ENCODE results near the gene ISCA1. TPM values are rescaled to one million over a fixed set of nuclear protein-coding genes. Genes with fewer than 3 reads are reported as not detected.

ISCA1 gene
- total RNA-seq, 6 donors from 2014 or later: 8.0 to 34.1 (median 19.3) TPM

- whole genome bisulfite sequencing, 2 donors: 94 to 100% methylated on average over 1 of the region's 1 CpG
- H3K4me1 ChIP-seq: no peaks in the 10 kb centered on the region
- no peak overlapping the region for H3K27ac ChIP-seq
- H3K9me3 ChIP-seq: peaks cover 0 to 13% (median 2%) of the 10 kb centered on the region in 4 donors
- H3K4me3 ChIP-seq: no peak overlapping the region
- no peaks in the 10 kb centered on the region for H3K36me3 ChIP-seq
- ATAC-seq (ENCODE audit: low FRiP score in 2 of 2): no peak
- TF ChIP-seq CTCF (IDR thresholded peaks at IDR 0.05) (no peak), POLR2AphosphoS5 (IDR thresholded peaks at IDR 0.05) (no peak), POLR2A (IDR thresholded peaks at IDR 0.05) (no peak), EP300 (IDR thresholded peaks at IDR 0.05) (no peak)
- H3K27me3 ChIP-seq: no peaks in the 10 kb centered on the region
- DNase-seq: no peak
Measured at GRCh38 chr9:86252870-86253269, 29.5 kb downstream of the ISCA1 start.

DNA sequence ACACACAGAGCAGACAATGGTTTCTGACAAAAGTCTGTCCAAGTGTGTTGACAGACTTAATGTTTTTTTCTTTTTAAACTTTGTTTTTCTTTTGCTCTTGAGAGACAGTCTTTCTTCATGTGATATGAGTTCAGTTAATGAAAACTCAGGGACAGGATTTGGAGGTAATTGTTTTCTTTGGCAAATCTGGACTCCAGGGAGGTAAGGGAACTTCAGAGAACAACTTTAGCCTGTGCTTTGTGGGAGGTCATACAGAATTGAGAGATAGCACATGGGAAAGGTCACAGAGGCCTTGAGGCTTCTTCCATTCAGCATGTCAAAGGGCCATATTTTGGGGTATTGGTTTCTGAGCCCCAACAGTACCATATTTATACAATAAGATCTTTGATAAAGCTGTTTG lies 32.2 kb downstream of the ISCA1 start:
- DNase-seq: no peak
- ATAC-seq (ENCODE audit: low FRiP score in 2 of 2): no peak
- no peak overlapping the region for H3K27ac ChIP-seq
- TF ChIP-seq CTCF (IDR thresholded peaks at IDR 0.05): no peak
- TF ChIP-seq POLR2AphosphoS5 (IDR thresholded peaks at IDR 0.05): no peak
- no peak for TF ChIP-seq POLR2A (IDR thresholded peaks at IDR 0.05)
- TF ChIP-seq EP300 (IDR thresholded peaks at IDR 0.05): no peak
- no peaks in the 10 kb centered on the region for H3K4me1 ChIP-seq
- H3K4me3 ChIP-seq: no peak overlapping the region
- peaks cover 0 to 13% (median 2%) of the 10 kb centered on the region in 4 donors for H3K9me3 ChIP-seq
- no peaks in the 10 kb centered on the region for H3K27me3 ChIP-seq
- no peaks in the 10 kb centered on the region for H3K36me3 ChIP-seq

DNA sequence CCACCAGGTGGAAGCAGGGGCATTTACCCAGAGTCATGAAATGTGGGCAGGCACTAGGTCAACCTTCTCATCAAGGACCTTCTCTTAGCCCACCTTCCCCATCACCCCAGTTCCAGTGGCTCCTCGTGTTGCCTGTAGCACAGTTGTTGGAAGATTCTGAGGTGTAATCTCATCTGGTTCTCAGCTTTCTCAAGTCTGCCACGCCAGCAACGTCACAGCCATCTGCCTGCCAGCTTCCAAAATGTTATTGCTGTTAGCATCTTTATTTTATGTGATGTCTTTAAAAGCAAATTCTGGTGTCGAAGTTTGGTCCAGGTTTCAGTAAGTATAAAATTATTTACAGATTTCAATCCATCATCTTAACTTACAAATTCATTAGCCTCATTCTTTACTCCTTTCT lies 33.6 kb downstream of the ISCA1 start:
- TF ChIP-seq EP300 (IDR thresholded peaks at IDR 0.05): no peak
- TF ChIP-seq POLR2A (IDR thresholded peaks at IDR 0.05): no peak
- TF ChIP-seq CTCF (IDR thresholded peaks at IDR 0.05): no peak
- no peak for TF ChIP-seq POLR2AphosphoS5 (IDR thresholded peaks at IDR 0.05)
- Histone ChIP-seq H3K27ac (no peak overlapping the region), H3K27me3 (no peaks in the 10 kb centered on the region), H3K36me3 (no peaks in the 10 kb centered on the region), H3K4me1 (no peaks in the 10 kb centered on the region), H3K9me3 (peaks cover 0 to 13% (median 2%) of the 10 kb centered on the region in 4 donors), H3K4me3 (no peak overlapping the region)
- DNase-seq (no peak), ATAC-seq (ENCODE audit: low FRiP score in 2 of 2) (no peak)
- 83 to 85% methylated on average over 4 of the region's 4 CpGs for WGBS, 2 donors

DNA sequence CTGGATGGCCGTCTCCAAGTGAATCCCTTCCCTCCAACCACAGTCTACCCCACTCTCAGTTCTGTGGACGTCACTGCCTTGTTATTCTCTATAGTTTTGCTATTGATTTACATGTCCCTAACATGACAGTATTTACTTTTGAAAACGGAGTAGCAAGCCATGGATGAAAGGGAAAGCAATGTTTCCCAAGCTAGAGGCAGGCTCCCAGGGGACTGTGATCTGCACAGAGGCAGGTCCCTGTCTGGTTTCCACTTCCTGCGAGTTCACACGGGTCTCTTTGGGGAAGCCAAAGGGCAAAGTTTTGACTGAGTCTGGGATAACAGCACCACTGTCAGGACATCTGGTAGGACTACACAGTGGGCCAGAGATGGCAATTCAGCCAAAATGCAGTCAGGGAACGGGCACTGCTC lies 35.6 kb downstream of the ISCA1 start:
- TF ChIP-seq POLR2AphosphoS5 (IDR thresholded peaks at IDR 0.05) (peak in 1 of 2 donors; percentile 20), POLR2A (IDR thresholded peaks at IDR 0.05) (no peak), CTCF (IDR thresholded peaks at IDR 0.05) (no peak)
- H3K4me3 ChIP-seq: no peak overlapping the region
- no peaks in the 10 kb centered on the region for H3K36me3 ChIP-seq
- WGBS, 2 donors: 47 to 66% methylated on average over 6 of the region's 6 CpGs
- ATAC-seq (ENCODE audit: low FRiP score in 2 of 2) (no peak), DNase-seq (no peak)
- no peaks in the 10 kb centered on the region for H3K9me3 ChIP-seq
- H3K27ac ChIP-seq: no peak overlapping the region
- no peaks in the 10 kb centered on the region for H3K27me3 ChIP-seq
- no peaks in the 10 kb centered on the region for H3K4me1 ChIP-seq

- ATAC-seq (ENCODE audit: low FRiP score in 2 of 2) (no peak), DNase-seq (no peak)
- 31 to 51% methylated on average over 2 of the region's 2 CpGs for WGBS, 2 donors
- H3K4me3 ChIP-seq: no peak overlapping the region
- no peak for TF ChIP-seq EP300 (IDR thresholded peaks at IDR 0.05)
- TF ChIP-seq CTCF (IDR thresholded peaks at IDR 0.05): no peak
- no peak for TF ChIP-seq POLR2A (IDR thresholded peaks at IDR 0.05)
- no peak for TF ChIP-seq POLR2AphosphoS5 (IDR thresholded peaks at IDR 0.05)
- H3K27me3 ChIP-seq: no peaks in the 10 kb centered on the region
- no peaks in the 10 kb centered on the region for H3K9me3 ChIP-seq
- no peak overlapping the region for H3K27ac ChIP-seq
- no peaks in the 10 kb centered on the region for H3K4me1 ChIP-seq
- H3K36me3 ChIP-seq: no peaks in the 10 kb centered on the region
Measured at GRCh38 chr9:86242071-86242470, 40.3 kb downstream of the ISCA1 start.

All from upper lobe of left lung (tissue), 6 donors.